GM12878 (cell line): ENCODE data around the gene NPBWR2. TPM values are rescaled to one million over a fixed set of nuclear protein-coding genes. Genes with fewer than 3 reads are reported as not detected.

Experiments
- EGR1 ChIP-seq, 2 experiments: IDR thresholded peaks; 1 replicate in 1 of 2; 2 replicates in 1 of 2; pipeline ENCODE4 v1.6.1; 2011 to 2012; ENCODE audit warnings: low read depth in 2 of 2, low read length in 2 of 2, borderline replicate concordance in 1 of 2, mild to moderate bottlenecking in 1 of 2, moderate library complexity in 1 of 2
- POLR2AphosphoS2 ChIP-seq: IDR thresholded peaks from 2 replicates; pipeline ENCODE4 v1.6.1; 2011; ENCODE audit warnings: low read depth, mild to moderate bottlenecking, low read length, improper control_type of control experiment, moderate library complexity
- polyA plus RNA-seq, 11 experiments: library from polyadenylated mRNA; depleted of rRNA in 4 of 11; unstranded in 6 of 11; stranded (reverse) in 5 of 11; fragments of >200 nt; fragmentation: Nextera tagmentation in 4 of 11; fragmentation: Illumina TruSeq in 1 of 11; extraction: Ambion mirVana in 4 of 11; extraction: Trizol in 1 of 11; gene quantifications; 1 replicate in 1 of 11; 2 replicates in 10 of 11; pipeline versions ENCODE4 v1.2.1 to v1.2.3, GENCODE V29; 2011 to 2016; ENCODE audit warnings: inconsistent platforms in 2 of 11, missing spikeins in 2 of 11, low read depth in 1 of 11
- total RNA-seq, 4 experiments: library from RNA; depleted of rRNA in 3 of 4; stranded (reverse); fragments of >200 nt in 3 of 4; fragmentation: Illumina TruSeq in 1 of 4; extraction: Trizol in 1 of 4; gene quantifications; 2 replicates each; pipeline versions ENCODE4 v1.2.1 to v1.2.3, GENCODE V29; 2013 to 2021
- TF ChIP-seq, protein P1 (sequence below): fragments of 450-650 bp; IDR thresholded peaks from 2 replicates; pipeline ENCODE4 v1.6.1; 2017; ENCODE audit warnings: mild to moderate bottlenecking
- TF ChIP-seq, protein P2 (sequence below): IDR thresholded peaks from 2 replicates; pipeline ENCODE4 v1.6.1; 2012; ENCODE audit warnings: low read depth, low read length, improper control_type of control experiment
- TF ChIP-seq, protein P3 (sequence below): IDR thresholded peaks from 2 replicates; pipeline ENCODE4 v1.6.1; 2011; ENCODE audit warnings: mild to moderate bottlenecking, low read depth, low read length, moderate library complexity; ENCODE audit not compliant: insufficient replicate concordance

NPBWR2 gene
- total and polyA plus RNA-seq, 10 of the 15 experiments (the other 5 are each of a cell fraction or from before 2014, with no cell fraction given) = not detected

DNA sequence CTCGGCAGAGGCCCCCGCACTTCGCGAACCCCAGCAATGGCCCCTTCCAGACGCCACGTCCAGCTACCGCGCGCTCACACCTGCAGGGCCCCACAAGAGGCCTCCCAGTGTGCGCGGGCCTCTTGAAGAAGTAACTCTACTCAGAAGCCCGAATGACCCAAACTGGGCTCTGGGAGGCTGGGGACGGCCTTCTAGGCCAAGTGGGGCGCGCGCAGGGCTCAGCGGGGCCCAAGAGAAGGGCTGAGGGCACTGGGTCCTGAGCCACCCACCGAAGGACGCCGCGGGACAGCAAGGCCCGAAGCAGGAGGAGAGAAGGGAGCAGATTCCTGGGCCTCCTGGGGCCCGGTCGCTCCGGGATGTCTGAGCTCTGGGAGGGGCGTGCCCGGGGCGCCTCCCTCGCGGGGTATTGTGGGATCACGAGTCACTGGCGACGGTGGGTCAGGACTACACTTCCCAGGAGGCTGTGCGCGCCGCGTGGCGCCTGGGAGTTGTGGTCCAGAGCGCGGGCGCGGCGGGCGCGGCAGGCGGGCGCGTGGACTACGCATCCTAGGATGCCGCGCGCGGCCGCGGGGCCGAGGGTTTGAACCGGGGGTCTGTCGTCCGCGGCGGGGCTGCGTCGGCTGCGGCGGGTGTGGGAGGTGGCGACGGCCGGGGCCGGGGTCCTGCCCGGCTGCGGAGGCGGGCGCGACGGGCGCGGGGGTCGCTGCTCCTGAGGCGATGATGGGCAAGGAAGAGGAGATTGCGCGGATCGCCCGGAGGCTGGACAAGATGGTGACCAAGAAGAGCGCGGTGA lies 44.6 kb downstream of the NPBWR2 start, which contains the start of gene TCEA2 (continued):
- TF ChIP-seq, protein P1, sequence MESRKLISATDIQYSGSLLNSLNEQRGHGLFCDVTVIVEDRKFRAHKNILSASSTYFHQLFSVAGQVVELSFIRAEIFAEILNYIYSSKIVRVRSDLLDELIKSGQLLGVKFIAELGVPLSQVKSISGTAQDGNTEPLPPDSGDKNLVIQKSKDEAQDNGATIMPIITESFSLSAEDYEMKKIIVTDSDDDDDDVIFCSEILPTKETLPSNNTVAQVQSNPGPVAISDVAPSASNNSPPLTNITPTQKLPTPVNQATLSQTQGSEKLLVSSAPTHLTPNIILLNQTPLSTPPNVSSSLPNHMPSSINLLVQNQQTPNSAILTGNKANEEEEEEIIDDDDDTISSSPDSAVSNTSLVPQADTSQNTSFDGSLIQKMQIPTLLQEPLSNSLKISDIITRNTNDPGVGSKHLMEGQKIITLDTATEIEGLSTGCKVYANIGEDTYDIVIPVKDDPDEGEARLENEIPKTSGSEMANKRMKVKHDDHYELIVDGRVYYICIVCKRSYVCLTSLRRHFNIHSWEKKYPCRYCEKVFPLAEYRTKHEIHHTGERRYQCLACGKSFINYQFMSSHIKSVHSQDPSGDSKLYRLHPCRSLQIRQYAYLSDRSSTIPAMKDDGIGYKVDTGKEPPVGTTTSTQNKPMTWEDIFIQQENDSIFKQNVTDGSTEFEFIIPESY = no peak
- TF ChIP-seq, protein P2, sequence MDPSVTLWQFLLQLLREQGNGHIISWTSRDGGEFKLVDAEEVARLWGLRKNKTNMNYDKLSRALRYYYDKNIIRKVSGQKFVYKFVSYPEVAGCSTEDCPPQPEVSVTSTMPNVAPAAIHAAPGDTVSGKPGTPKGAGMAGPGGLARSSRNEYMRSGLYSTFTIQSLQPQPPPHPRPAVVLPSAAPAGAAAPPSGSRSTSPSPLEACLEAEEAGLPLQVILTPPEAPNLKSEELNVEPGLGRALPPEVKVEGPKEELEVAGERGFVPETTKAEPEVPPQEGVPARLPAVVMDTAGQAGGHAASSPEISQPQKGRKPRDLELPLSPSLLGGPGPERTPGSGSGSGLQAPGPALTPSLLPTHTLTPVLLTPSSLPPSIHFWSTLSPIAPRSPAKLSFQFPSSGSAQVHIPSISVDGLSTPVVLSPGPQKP = no peak; the same call in 1 of the 2 replicates
- no peak for TF ChIP-seq POLR2AphosphoS2
- TF ChIP-seq, protein P3, sequence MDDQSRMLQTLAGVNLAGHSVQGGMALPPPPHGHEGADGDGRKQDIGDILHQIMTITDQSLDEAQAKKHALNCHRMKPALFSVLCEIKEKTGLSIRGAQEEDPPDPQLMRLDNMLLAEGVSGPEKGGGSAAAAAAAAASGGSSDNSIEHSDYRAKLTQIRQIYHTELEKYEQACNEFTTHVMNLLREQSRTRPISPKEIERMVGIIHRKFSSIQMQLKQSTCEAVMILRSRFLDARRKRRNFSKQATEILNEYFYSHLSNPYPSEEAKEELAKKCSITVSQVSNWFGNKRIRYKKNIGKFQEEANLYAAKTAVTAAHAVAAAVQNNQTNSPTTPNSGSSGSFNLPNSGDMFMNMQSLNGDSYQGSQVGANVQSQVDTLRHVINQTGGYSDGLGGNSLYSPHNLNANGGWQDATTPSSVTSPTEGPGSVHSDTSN = no peak
- no peak for TF ChIP-seq EGR1 (IDR thresholded peaks at IDR 0.05; ENCODE audit: borderline replicate concordance in 1 of 2, low read depth in 2 of 2, low read length in 2 of 2)
